H1 (cell line): ENCODE results near the gene APBA2.

Source experiments
- BRCA1 ChIP-seq: IDR thresholded peaks from 2 replicates; pipeline ENCODE4 v1.6.1; 2012; ENCODE audit warnings: low read depth, low read length, improper control_type of control experiment
- CHD1 ChIP-seq: IDR thresholded peaks from 2 replicates; pipeline ENCODE4 v1.6.1; 2012; ENCODE audit warnings: low read depth, low read length, improper control_type of control experiment
- CTCF ChIP-seq, 3 experiments: IDR thresholded peaks; 1 replicate in 2 of 3; 2 replicates in 1 of 3; pipeline versions ENCODE4 v1.5.1 to v1.6.1; 2011; ENCODE audit warnings: low read length in 3 of 3, mild to moderate bottlenecking in 3 of 3, inconsistent platforms in 2 of 3, low read depth in 1 of 3, moderate library complexity in 1 of 3; ENCODE audit not compliant: insufficient read depth in 1 of 3; ENCODE audit errors: control extremely low read depth in 1 of 3
- EP300 ChIP-seq, 2 experiments: IDR thresholded peaks; 1 replicate in 1 of 2; 2 replicates in 1 of 2; pipeline ENCODE4 v1.6.1; 2011 to 2012; ENCODE audit warnings: low read depth in 2 of 2, low read length in 2 of 2, mild to moderate bottlenecking in 2 of 2, borderline replicate concordance in 1 of 2, inconsistent platforms in 1 of 2, moderate library complexity in 1 of 2
- JUN ChIP-seq: IDR thresholded peaks from 2 replicates; pipeline ENCODE4 v1.6.1; 2011; ENCODE audit warnings: low read depth, mild to moderate bottlenecking, improper control_type of control experiment, low read length
- POLR2A ChIP-seq, 2 experiments: IDR thresholded peaks; 1 replicate in 1 of 2; 2 replicates in 1 of 2; pipeline ENCODE4 v1.6.1; 2011; ENCODE audit warnings: low read depth in 2 of 2, low read length in 2 of 2, mild to moderate bottlenecking in 2 of 2; ENCODE audit errors: control extremely low read depth in 1 of 2
- POU5F1 ChIP-seq: IDR thresholded peaks from 2 replicates; pipeline ENCODE4 v1.6.1; 2011; ENCODE audit warnings: low read depth, mild to moderate bottlenecking, low read length, moderate library complexity
- SIN3A ChIP-seq, 2 experiments: IDR thresholded peaks in 1 of 2; conservative IDR thresholded peaks in 1 of 2; 2 replicates each; pipeline ENCODE4 v1.6.1; 2011 to 2012; ENCODE audit warnings: low read length in 2 of 2, improper control_type of control experiment in 1 of 2, low read depth in 1 of 2, mild to moderate bottlenecking in 1 of 2
- SUZ12 ChIP-seq: fragments of 200-600 bp; sonication (generic); IDR thresholded peaks from 2 replicates; pipeline ENCODE4 v1.6.1; 2012; ENCODE audit warnings: mild to moderate bottlenecking, inconsistent platforms, low read length, moderate library complexity, mixed read lengths

- TF ChIP-seq CTCF (IDR thresholded peaks at IDR 0.05; ENCODE audit: control extremely low read depth in 1 of 3, insufficient read depth in 1 of 3, low read depth in 1 of 3, low read length in 3 of 3) = no peak
- no peak for TF ChIP-seq POU5F1
- no peak for TF ChIP-seq BRCA1
- TF ChIP-seq SUZ12 = no peak
- no peak for TF ChIP-seq EP300 (IDR thresholded peaks at IDR 0.05; ENCODE audit: borderline replicate concordance in 1 of 2, low read depth in 2 of 2, low read length in 2 of 2)
- no peak for TF ChIP-seq CHD1
- no peak for TF ChIP-seq SIN3A (conservative IDR thresholded peaks at IDR 0.05 in 1 of 2, IDR thresholded peaks at IDR 0.05 in 1 of 2; ENCODE audit: low read depth in 1 of 2, low read length in 2 of 2)
- TF ChIP-seq JUN = no peak
- no peak for TF ChIP-seq POLR2A (IDR thresholded peaks at IDR 0.05; ENCODE audit: control extremely low read depth in 1 of 2, low read depth in 2 of 2, low read length in 2 of 2)
These were observed 9.8 kb downstream of the APBA2 start for GRCh38 chr15:28895566-28895965.
